Renal pelvis (tissue), 4 donors: ENCODE measurements around the gene PPM1E. TPM values are rescaled to one million over a fixed set of nuclear protein-coding genes. Genes with fewer than 3 reads are reported as not detected.

ENCODE experiments used
- DNase-seq: peaks from one replicate; pipeline ENCODE4 v3.0.0-alpha.2; 2013
- polyA plus RNA-seq, 3 donors: library from polyadenylated mRNA; unstranded; fragments of 120-200 nt; gene quantifications; one replicate each; pipeline ENCODE4 v1.2.1, GENCODE V29; 2013; ENCODE audit not compliant: insufficient read length in 3 of 3

Gene PPM1E
- polyA plus RNA-seq, 3 donors: 3.0 to 4.3 (median 4.2) TPM

- no peak for DNase-seq
These were observed 239.7 kb downstream of the PPM1E start for GRCh38 chr17:58995247-58995940.

GRCh38 chr17:58996968-58997367 is 241.3 kb downstream of the PPM1E start:
- DNase-seq: no peak

GRCh38 chr17:58997756-58998553 is 242.3 kb downstream of the PPM1E start:
- DNase-seq: no peak

GRCh38 chr17:58998871-58999270 is 243.2 kb downstream of the PPM1E start:
- DNase-seq: no peak

GRCh38 chr17:58999500-58999899 is 243.8 kb downstream of the PPM1E start:
- no peak for DNase-seq

GRCh38 chr17:59000022-59000421 is 244.4 kb downstream of the PPM1E start:
- DNase-seq: no peak

GRCh38 chr17:59001158-59001814 is 245.6 kb downstream of the PPM1E start:
- peak; percentile 55 for DNase-seq

- DNase-seq: no peak
These were observed 246.5 kb downstream of the PPM1E start for GRCh38 chr17:59002126-59002525.

- no peak for DNase-seq
These were observed 247.2 kb downstream of the PPM1E start for GRCh38 chr17:59002848-59003247.

GRCh38 chr17:59003860-59004259 is 248.2 kb downstream of the PPM1E start:
- DNase-seq: no peak

- DNase-seq: peak; percentile 48
These were observed 248.9 kb downstream of the PPM1E start for GRCh38 chr17:59004338-59005111.

- no peak for DNase-seq
These were observed 252.3 kb downstream of the PPM1E start for GRCh38 chr17:59007995-59008394.

GRCh38 chr17:59008737-59009136 is 253.1 kb downstream of the PPM1E start:
- no peak for DNase-seq

- DNase-seq: no peak
These were observed 254.4 kb downstream of the PPM1E start for GRCh38 chr17:59010026-59010425.

- no peak for DNase-seq
These were observed 256.3 kb downstream of the PPM1E start for GRCh38 chr17:59011975-59012374.

GRCh38 chr17:59018019-59018418 is 262.4 kb downstream of the PPM1E start:
- DNase-seq: no peak

- DNase-seq: no peak
These were observed 269.3 kb downstream of the PPM1E start for GRCh38 chr17:59024916-59025315.

- no peak for DNase-seq
These were observed 270.7 kb downstream of the PPM1E start for GRCh38 chr17:59026176-59026939.

GRCh38 chr17:59027750-59028149 is 272.1 kb downstream of the PPM1E start:
- DNase-seq: no peak

- no peak for DNase-seq
These were observed 272.7 kb downstream of the PPM1E start for GRCh38 chr17:59028328-59028727.

- DNase-seq: no peak
These were observed 275.2 kb downstream of the PPM1E start for GRCh38 chr17:59030811-59031210.
